SKM-1 treated with dmso at 0.1 percent for 144 hours (cell line): ENCODE results near the gene GMDS.

ENCODE experiments used
- DNase-seq: peaks from one replicate; lab custom pipeline; 2025; ENCODE audit not compliant: unreplicated experiment; lab: John Stamatoyannopoulos, UW

GMDS gene

DNA sequence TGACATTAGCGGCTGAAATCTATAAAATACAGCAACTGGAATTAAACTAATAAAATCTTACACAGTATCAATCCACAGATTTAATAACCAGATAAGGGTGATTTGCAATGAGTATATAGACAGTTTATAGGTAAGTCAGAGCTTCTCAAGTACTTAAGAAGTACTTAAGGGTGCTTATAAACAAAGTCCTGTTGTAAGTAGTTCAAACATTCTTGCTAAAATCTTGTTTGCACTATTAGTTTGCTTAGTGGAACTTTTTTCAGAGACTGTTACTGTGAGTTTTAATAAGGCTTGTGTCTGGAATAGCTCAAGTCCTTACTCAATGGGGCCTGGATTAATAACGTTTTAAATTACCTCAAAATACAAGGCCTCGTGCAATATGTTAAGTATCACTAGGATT lies 240.5 kb downstream of the GMDS start:
- no peak for DNase-seq

DNA sequence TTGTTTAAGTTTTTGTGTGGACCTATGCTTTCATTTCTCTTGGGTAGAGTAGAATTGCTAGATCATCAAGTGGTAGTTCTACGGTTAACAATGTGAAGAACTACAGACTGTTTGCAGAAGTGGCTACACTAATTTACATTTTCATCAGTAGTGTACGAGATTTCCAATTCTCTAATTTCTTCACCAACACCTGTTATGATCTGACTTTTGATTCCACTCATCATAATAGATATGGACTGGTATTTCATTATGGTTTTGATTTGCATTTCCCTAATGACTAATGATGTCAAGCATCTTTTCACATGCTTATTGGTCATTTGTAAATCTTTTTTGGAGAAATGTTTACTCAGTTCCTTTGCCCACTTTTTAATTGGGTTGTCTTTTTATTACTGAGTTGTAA lies 244.4 kb downstream of the GMDS start:
- no peak for DNase-seq

DNA sequence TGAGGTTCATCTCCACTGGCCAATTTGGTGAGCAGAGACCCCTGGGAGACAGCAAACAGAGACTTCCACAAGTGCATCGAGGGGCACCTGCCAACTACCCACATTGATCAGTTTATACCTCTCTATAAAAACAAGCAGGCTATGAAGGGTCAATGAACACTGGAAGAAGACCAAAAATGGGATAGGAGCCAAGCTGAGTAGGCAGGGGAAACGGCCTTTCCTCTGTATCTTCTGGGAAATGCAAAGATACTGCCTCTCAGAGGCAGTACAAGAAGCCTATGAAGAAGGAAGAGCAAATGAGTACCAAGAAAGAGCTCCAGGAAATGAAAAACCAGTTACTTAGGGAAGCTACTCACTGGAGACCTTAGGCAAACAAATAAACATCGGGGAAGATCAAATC lies 247.7 kb downstream of the GMDS start:
- no peak for DNase-seq

DNA sequence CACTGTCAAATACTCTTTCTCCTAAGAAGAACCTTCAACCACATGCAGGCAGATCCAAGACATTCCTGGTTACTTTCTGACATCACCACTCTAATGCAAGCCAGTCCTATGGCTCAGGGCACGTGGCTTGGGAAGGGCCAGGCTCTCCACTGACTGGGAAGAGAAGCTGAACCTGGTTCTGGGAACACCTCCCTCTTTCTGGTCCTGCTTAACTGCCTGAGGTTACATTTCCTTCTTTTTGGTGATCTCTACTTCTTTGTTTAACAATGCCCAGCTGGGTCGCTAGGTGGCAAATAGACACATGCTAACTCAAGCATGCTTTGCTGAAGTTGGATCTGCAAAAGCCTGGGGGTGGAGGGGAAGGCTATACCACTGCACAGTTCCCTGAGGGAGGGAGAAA lies 249.8 kb downstream of the GMDS start:
- DNase-seq = no peak

DNA sequence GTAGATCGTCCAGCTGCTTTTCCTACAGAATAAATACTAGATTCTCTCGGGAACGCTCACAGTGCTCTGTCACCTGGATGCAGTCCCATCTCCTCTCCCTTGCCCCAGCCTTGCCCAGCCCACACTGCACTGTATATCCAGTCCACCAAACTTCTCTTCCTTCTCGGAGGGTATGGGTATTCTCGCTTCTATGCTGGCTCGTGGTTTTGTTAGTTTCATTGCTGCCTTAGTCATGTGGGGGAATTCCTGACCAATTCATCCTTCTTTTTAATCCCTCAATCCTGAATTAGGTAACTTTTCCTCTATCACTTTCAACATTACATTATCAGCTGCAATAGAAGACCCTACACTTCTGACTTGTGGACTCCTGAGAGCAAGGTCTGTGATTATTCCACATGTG lies 252.4 kb downstream of the GMDS start:
- no peak for DNase-seq

DNA sequence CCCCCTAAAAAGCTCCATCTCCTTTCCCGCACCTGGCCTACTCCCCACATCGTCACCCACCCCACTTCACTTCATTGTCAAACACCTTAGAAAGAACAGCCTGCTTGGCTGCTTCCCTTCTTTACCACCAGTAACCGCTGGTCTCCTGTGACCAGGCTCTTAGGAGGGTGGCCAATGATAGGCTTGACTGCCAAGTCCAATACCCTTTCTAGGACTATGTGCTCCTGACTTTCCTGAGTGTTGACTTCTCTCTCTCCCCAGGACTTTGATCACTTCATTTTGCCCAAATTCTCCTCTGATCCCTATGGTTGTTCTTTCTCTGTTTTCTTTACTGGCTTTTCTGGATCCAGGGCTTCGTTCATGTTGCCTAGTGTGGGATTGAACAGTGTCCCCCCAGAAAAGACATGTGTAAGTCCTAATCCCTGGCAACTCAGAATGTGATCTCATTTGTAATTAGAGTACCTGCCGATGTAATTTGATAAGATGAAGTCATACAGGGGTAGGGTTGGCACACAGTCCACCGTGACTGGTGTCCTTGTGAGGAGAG lies 254.0 kb downstream of the GMDS start:
- DNase-seq = no peak

DNA sequence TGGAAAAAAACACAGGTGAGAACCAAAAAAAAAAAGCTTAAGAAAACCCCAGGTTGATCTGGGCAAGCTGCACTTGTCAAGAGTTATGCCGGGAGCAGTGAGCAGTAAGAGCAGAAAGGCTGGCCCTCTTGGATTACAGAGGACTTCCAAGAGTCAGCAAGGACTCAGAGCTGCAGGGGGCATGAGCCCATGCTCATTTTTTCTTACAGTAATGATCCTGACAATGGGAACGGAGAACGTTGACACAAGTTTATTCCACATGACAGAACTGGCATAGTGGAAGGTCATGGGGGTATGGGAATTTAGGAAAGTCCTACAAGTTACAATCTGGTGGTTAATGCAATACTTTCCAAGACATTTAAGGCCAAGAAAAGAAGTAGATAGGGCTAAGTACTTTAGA lies 256.6 kb downstream of the GMDS start:
- DNase-seq = no peak

DNA sequence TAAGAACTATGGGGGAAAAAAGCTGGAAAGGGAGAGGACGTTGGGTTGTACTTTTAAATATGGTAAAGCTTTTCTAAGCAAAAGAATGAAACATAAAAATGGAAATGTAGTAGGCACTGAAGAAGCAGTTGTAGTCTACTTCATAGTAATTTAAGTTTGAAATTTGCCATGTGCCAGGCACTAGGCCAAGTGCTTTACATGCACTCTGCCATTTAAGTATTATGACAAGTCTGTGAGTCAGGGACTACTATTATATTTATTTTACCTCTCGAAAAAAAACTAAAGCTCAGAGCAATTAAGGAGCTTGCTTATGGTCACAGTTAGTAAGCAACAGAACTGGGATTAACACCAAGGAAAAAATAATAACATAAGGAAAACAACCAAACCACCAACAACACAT lies 257.8 kb downstream of the GMDS start:
- no peak for DNase-seq

DNA sequence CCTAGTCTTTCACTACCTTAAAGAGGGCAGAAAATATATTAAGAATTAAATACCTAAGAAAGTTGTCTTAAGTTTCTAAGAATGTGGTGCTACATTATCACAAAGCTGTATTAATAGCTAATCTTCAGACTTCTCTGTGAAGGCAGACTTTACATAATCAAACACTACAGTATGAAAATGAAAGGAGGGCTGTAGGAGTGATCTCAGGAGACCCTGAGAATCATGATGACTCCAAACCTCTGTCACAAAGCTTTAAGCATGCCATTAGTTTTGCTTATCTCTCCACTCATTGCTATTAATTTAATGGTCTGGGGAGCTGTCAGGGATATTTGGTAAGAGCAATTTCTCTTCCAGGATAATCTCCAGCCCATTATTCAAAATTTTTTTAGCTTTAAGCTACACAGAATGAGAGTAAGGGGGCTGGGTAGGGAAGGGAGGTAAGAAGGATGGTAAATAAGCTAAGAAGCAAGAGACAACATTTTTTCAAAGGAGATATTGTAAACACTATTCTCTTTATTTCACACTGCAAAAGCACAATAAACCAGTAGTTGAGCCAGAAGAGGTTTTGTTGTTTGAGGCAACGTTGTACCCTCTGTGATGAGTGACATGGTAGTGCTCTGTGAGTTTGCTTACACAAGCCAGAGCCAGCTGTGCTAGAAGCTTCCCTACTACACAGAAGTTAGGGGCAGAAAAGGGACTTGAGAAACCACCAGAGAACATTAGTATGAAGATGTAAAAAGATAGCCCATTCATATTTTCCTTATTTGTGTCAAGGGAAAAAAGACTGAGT lies 258.8 kb downstream of the GMDS start:
- DNase-seq = no peak

DNA sequence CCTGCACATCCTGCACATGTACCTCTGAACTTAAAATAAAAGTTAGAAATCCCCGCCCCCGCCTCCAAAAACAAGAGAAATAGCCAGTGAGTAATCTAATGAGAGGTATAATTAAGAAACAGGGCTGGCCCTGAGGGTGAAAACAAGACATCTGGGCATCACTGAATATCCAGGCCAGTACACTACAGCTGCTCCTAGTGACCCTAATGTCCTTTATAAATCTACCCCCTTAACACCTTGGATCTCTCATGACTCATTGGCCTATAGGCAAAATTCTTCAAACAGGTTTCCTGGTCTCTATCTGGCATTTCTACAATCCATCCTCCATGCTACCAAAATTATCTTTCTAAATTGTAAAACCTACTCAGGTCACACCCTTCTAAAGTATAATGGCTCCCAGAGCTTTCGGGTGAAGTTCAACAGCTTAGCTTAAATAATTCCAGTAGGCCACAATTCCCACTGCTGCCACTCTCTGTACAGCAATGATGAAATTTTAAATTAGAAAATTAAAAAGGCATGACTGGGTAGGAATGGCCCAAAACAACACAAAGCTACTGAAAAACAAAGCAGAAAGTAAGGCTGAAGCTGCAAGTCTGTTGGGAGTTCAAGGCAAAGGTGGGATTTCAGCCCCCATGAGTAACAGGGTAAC lies 260.9 kb downstream of the GMDS start:
- DNase-seq = no peak

DNA sequence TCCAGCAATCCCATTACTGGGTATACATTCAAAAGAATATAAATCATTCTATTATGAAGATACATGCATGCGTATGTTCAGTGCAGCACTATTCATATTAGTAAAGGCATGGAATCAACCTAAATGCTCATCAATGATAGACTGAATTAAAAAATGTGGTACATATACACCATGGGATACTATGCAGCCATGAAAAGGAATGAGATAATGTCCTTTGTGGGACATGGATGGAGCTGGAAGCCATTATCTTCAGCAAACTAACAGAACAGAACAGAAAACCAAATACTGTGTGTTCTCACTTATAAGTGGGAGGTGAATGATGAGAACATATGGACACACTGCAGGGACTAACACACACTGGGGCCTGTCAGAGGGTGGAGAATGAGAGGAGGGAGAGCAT lies 261.6 kb downstream of the GMDS start:
- no peak for DNase-seq

DNA sequence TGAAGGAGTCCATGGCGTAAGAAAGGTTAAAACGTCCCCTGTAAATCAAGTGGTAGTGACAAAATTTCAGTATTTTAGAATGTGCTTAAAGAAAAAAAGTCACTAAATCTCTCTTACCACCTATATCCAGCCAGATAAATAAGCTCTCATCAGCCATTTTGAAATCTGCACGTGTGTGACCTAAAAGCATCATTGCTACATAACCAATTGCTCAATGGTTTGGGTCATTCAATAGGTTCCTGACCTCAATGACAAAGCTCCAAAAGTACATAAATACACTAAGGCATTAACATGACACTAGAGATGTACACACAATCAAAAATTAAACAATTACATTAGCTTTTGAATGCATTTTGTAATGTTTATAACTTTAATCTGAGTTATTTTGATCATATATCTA lies 272.4 kb downstream of the GMDS start:
- DNase-seq = peak; percentile 20

DNA sequence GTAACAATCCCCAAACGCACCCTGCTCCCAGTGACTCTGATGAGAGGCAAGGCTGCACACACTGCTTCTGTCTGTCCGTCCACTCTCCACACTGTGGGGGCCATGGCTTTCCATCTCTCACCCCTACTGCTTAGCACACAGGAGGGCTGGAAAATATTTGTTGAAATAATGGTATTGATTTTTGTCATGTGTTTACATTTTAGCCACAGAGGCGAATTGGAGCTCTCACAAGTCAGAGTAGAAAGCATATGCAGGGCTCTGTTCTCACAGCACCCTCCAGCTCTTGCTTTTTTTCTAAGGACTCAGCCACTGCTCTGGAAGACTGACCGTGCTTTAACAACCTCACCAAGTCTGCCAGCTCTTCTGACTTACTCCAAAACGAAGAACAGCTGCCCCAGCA lies 273.8 kb downstream of the GMDS start:
- no peak for DNase-seq

DNA sequence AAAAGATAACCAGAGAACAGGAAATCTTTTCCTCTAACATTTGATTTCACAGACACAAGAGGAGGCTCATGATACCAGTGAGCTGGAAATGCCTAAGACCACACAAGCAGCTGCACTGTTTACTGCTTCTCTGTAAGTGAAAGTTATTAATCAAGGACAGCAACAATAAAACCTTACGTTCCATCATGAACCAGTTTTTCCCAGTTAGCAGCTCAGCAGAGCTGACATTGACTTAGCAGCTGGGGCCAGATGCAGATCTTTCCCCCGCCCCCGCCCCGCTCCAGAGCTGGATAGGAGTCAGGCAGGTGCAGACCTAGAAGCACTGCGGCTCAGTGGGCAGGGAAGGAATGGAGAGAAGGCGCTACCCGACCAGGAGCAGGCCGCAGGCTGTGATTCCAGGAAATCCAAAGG lies 275.2 kb downstream of the GMDS start:
- no peak for DNase-seq

DNA sequence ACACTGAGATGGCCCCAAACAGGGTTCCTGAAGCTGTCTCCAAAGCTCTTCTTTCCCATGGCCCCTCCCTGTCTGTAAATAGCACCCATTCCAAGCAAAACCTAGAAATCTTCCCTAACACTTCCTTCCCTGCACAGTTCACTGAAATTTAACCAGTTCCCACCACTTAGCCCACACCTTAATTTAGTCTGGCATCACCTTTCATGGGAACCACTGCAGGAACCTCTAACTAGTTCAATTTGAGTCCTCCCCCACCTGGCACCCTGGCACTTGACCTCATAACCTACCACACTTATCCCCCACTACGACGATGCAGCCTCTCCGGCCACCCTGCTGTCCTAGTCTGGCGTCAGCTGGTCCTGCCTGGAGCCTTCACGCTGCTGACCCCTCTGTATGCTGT lies 278.7 kb downstream of the GMDS start:
- no peak for DNase-seq

DNA sequence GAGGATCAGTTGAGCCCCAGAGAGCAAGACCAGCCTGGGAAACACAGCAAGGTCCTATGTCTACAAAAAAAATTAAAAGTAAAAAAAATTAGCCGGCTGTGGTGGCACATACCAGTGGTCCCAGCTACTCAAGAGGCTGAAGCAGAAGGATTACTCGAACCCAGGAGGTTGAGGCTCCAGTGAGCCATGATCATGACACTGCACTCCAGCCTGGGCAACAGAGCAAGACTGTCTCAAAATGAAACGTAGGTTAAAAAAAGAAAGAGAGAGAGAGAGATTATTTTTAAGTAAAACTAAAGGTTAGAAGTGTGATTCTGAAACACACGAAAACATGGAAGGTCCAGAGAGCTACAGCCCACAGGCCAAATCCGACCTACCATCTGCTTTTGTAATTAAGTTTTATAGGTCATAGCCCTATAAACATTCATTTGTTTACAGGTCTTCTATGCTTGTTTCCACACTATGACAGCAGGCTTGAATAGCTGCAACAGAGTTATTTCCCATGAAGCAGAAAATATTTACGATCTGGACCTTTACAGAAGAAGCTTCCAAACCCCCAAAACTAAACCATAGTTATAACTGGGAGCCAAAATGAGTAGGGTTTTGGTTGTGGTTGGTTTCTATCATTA lies 279.7 kb downstream of the GMDS start:
- no peak for DNase-seq

DNA sequence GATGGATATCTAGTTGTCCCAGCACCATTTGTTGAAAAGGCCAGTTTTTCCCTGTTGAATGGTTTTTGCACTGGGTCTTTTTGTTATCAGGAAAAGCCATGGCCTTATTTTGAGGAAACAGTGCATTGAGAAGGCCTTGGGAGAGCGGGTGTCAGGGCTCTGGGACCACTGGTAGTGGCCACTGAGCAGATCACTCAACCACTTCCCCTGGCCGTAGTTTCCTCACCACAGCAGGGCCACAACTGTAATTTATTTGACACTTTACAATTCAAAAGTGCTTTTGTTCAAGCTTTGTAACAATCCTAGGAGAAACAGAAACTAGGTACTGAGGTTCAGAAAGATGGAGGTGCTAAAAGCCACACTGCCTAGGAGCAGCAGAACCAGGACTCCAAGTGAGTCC lies 281.8 kb downstream of the GMDS start:
- no peak for DNase-seq

DNA sequence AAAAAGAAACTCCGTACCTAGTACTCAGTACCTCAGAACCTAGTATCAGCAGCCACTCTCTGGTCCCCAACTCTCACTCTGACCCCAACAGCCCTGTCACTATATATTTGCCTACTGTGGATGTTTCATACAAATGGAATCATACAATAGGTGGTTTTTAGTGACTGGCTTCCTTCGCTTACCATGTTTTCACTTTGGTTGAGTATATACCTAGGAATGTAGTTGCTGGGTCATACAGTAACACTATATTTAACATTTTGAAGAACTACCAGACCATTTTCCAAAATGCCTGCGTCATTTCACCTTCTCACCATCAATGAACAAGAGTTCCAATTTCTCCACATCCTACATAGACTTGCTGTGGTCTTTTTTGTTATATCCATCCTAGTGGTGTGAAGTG lies 283.2 kb downstream of the GMDS start:
- no peak for DNase-seq

DNA sequence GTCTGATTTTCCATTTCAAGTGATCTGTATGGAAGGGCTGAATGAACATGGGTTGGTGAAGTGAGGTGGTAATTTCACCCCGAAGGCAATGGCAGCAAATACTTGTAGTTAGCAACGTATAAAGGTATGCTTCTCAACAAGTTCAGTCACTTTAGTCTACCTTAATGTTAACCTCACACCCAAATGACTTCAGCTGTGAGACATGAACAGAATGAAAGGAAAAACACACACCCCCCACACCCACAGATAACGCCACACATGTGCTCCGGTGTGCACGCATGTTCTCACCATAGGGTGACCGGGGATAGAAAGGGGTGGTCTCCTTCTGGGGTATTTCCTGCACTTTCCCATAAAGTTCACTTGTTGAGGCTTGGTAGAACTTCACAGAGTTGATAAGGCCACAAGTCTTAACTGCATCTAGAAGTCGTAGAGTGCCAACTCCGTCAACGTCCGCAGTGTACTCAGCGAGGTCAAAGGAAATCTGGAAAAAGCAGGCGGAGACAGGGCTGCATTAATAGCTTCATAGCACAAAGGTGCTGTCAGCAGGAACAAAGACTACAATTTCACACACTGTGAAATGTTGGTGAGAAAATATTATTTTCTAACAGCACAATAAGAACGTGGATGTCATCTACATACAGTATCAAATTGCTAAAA lies 284.8 kb downstream of the GMDS start:
- no peak for DNase-seq

DNA sequence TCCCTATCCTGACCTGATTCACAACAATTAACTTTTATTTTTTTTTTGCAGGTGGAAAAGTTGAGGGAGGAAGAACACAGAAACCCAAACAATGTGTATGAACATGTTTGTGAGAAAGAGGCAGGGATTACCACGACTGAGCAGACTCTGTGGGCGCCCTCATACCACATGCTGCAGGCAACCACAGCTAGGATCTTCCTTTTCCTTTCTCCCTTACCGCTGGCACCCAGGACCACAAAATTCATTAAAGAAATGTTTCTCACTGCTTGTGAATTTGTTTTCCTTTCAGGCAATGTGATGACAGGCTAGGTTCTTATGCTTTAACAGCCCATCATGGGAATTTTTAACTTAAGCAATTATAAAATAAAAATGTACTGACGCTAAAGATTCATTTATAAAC lies 287.1 kb downstream of the GMDS start:
- DNase-seq = no peak

DNA sequence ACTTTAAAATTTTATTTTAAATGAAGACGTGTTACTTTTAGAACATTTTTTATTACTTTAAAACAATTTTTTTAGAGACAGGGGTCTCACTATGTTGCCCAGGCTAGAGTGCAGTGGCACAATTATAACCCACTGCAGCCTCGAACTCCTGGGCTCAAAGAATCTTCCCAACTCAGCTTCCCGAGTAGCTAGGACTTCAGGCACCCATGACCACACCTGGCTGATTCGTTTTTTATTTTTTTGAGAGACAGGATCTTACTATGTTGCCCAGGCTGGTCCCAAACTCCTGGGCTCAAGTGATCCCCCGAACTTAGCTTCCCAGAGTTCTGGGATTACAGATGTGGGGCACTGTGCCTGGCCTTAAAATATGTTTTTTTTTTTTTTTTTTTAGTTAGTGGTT lies 287.7 kb downstream of the GMDS start:
- DNase-seq = no peak
